Adrenal gland (tissue), 5 donors: Measurements from ENCODE around the gene KCTD19.

ENCODE experiments used
- POLR2A ChIP-seq, 2 donors: fragments of 450-650 bp; IDR thresholded peaks; one replicate each; pipeline ENCODE4 v1.6.1; 2017; ENCODE audit warnings: antibody characterized with exemption in 2 of 2, mild to moderate bottlenecking in 2 of 2, moderate library complexity in 1 of 2
- TF ChIP-seq, protein P1 (sequence below), 6 experiments: fragments of 450-650 bp in 4 of 6; fragments of 200-600 bp in 2 of 6; sonication (generic) in 1 of 6; IDR thresholded peaks; 1 replicate in 5 of 6; 2 replicates in 1 of 6; pipeline versions ENCODE4 v1.5.1 to v1.8.0; 2016 to 2021; ENCODE audit warnings: antibody characterized with exemption in 6 of 6, mild to moderate bottlenecking in 2 of 6, moderate library complexity in 1 of 6
- donor health status: DM: no; HTN: no; CAD: no.

GRCh38 chr16:67277294-67277998 is 49.1 kb downstream of the KCTD19 start:
- peak in 1 of 2 donors; percentile 41 for TF ChIP-seq POLR2A (IDR thresholded peaks at IDR 0.05)
- TF ChIP-seq, protein P1, sequence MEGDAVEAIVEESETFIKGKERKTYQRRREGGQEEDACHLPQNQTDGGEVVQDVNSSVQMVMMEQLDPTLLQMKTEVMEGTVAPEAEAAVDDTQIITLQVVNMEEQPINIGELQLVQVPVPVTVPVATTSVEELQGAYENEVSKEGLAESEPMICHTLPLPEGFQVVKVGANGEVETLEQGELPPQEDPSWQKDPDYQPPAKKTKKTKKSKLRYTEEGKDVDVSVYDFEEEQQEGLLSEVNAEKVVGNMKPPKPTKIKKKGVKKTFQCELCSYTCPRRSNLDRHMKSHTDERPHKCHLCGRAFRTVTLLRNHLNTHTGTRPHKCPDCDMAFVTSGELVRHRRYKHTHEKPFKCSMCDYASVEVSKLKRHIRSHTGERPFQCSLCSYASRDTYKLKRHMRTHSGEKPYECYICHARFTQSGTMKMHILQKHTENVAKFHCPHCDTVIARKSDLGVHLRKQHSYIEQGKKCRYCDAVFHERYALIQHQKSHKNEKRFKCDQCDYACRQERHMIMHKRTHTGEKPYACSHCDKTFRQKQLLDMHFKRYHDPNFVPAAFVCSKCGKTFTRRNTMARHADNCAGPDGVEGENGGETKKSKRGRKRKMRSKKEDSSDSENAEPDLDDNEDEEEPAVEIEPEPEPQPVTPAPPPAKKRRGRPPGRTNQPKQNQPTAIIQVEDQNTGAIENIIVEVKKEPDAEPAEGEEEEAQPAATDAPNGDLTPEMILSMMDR (IDR thresholded peaks at IDR 0.05) = no peak
